Panc1 (cell line): ENCODE data around the gene DNAJC13. TPM values are rescaled to one million over a fixed set of nuclear protein-coding genes. Genes with fewer than 3 reads are reported as not detected.
A peak's percentile ranks its signal among the peaks of the same experiment; 100 is the strongest.

Experiments
- ATAC-seq: fragments of 200-7000 bp; cut with Tn5 transposase; 2 replicates; pipeline ENCODE4 v1.9.1; 2020; ENCODE audit warnings: mild to moderate bottlenecking, moderate library complexity
- BruUV-seq: library from RNA; stranded (reverse); fragments of 400-500 nt; replicated peaks from 2 replicates; lab custom pipeline; 2021; lab: Mats Ljungman, UMichigan
- CTCF ChIA-PET: fragments of 300-600 bp; sonication (Branson Sonifier 250); formaldehyde crosslinking; loops from one replicate; lab custom pipeline; 2022; ENCODE audit warnings: antibody characterized with exemption; lab: Charles Lee
- POLR2A ChIA-PET: fragments of 300-600 bp; sonication (Branson Sonifier 250); formaldehyde crosslinking; loops from one replicate; lab custom pipeline; 2022; ENCODE audit warnings: antibody characterized with exemption; lab: Charles Lee
- DNase-seq: peaks from one replicate; pipeline ENCODE4 v3.0.0-alpha.2; 2010; ENCODE audit warnings: low read depth, low spot score
- H3K27ac ChIP-seq: 2 replicates; pipeline ENCODE4 v1.5.1; 2011; ENCODE audit warnings: mild to moderate bottlenecking, low read length, inconsistent platforms
- H3K27me3 ChIP-seq: fragments of 200-500 bp; sonication (Bioruptor generic); 2 replicates; pipeline ENCODE4 v1.6.0; 2014; ENCODE audit warnings: low read length, inconsistent platforms; ENCODE audit not compliant: control insufficient read depth, insufficient read depth
- H3K36me3 ChIP-seq: fragments of 200-500 bp; sonication (Bioruptor generic); 2 replicates; pipeline ENCODE4 v1.5.1; 2014; ENCODE audit warnings: inconsistent platforms, mild to moderate bottlenecking, low read length, moderate library complexity; ENCODE audit not compliant: control insufficient read depth, insufficient read depth
- H3K4me1 ChIP-seq: 2 replicates; pipeline ENCODE4 v1.5.1; 2011; ENCODE audit warnings: inconsistent platforms, mild to moderate bottlenecking, low read length, moderate library complexity; ENCODE audit not compliant: control insufficient read depth, insufficient read depth
- H3K4me3 ChIP-seq, 2 experiments: 2 replicates each; pipeline ENCODE4 v1.5.1; 2011 to 2012; ENCODE audit warnings: low read depth in 2 of 2, low read length in 2 of 2, mild to moderate bottlenecking in 2 of 2, inconsistent platforms in 1 of 2, moderate library complexity in 1 of 2
- H3K9me3 ChIP-seq: fragments of 200-500 bp; sonication (Bioruptor generic); 2 replicates; pipeline ENCODE4 v1.5.1; 2014; ENCODE audit warnings: low read depth, mild to moderate bottlenecking, inconsistent platforms, low read length, moderate library complexity; ENCODE audit not compliant: control insufficient read depth, insufficient read depth
- POLR2AphosphoS5 ChIP-seq: IDR thresholded peaks from 2 replicates; pipeline ENCODE4 v1.6.1; 2012; ENCODE audit warnings: mild to moderate bottlenecking, low read depth, low read length, moderate library complexity
- SIN3A ChIP-seq: IDR thresholded peaks from 2 replicates; pipeline ENCODE4 v1.6.1; 2012; ENCODE audit warnings: low read depth, mild to moderate bottlenecking, low read length, moderate library complexity, borderline replicate concordance; ENCODE audit not compliant: insufficient read depth
- TCF7L2 ChIP-seq: IDR thresholded peaks from 2 replicates; pipeline ENCODE4 v1.6.1; 2011; ENCODE audit warnings: mild to moderate bottlenecking, low read depth, low read length, inconsistent platforms
- in situ Hi-C: cut with HindIII; loops from 2 replicates; pipeline ENCODE4 v1.10.0; 2016; ENCODE audit warnings: low sequenced_read_pairs, low pct_unique_long_range_greater_than_20kb
- intact Hi-C: fragments of 100-400 bp; cut with micrococcal nuclease; formaldehyde crosslinking; loops from one replicate; pipeline ENCODE4 v1.10.0; 2022; ENCODE audit not compliant: unreplicated experiment
- total RNA-seq: library from RNA; stranded (reverse); gene quantifications from one replicate; pipeline ENCODE4 v1.2.1, GENCODE V29; 2021; ENCODE audit not compliant: unreplicated experiment
- TF ChIP-seq, protein P1 (sequence below), 2 experiments: IDR thresholded peaks; 2 replicates each; pipeline ENCODE4 v1.6.1; 2011 to 2012; ENCODE audit warnings: low read depth in 2 of 2, control low read depth in 1 of 2, low read length in 1 of 2, mild to moderate bottlenecking in 1 of 2, moderate library complexity in 1 of 2; ENCODE audit not compliant: insufficient read depth in 1 of 2
- TF ChIP-seq, protein P2 (sequence below): fragments of 450-650 bp; IDR thresholded peaks from 2 replicates; pipeline ENCODE4 v1.5.1; 2017; ENCODE audit warnings: mild to moderate bottlenecking

DNAJC13 gene
- total RNA-seq, 1 experiment from 2014 or later = 54.2 TPM

DNA sequence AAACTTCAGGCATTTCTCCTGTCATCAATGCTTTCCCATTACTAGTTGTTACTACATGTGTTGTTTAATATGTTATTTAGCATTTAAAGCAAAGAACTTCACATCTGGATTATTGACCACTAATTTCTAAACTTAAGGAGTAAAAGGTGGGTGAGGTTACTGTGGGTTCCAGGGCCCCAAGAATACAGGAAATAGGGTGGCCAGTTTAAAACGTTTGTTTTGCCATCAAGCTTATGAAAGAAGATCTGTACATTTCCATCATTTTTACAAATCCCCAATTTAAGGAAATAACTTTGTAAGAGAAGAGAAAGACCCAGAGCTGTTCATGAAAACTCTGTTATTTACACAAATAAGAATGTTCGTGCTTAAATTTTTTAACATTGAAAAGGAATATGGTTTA lies 125.3 kb downstream of the DNAJC13 start:
- ATAC-seq (no peak), DNase-seq (no peak)
- Histone ChIP-seq H3K27ac (no peak overlapping the region), H3K4me1 (no peaks in the 10 kb centered on the region), H3K36me3 (peaks cover 19% of the 10 kb centered on the region), H3K27me3 (no peaks in the 10 kb centered on the region), H3K9me3 (no peaks in the 10 kb centered on the region), H3K4me3 (no peak overlapping the region)
- CTCF ChIA-PET = no interaction called here
- no peak for TF ChIP-seq POLR2AphosphoS5
- BruUV-seq = no TSS peak
- in situ Hi-C loops = no loop called here
- intact Hi-C loops = no loop called here
- POLR2A ChIA-PET = no interaction called here

DNA sequence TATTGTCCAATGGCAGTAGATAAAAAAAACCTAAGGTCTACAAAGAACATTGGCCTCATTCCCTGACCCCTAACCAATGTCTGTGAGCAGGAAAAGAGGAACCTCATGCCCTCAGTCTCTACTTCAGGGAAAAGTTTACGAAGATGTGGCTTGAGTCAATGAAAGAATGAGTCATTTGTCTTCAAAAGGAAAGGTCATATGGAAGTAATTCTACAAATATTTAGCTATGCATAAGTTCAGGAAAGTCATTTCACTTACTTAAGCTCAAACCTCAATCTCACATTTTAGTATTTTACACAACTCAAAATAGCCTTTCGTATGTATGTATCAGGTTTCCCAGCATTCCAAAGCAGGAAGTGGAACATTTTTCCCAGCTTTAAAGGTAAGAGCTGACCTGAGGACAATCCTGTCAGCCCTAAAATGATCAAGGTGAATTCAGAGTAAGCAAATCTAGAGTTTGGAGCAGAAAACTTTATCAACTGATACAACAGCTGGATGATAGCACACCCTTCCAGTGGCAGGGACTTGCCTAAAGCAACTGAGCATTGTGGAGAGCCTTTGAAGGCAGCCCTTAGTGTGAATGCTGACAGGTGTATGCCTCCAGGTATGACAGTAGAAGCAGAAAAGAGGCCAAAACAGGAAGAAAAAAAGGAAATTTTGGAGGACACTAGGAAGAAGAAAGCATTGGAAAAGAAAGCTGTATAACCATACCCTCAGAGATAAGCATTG lies 125.9 kb downstream of the DNAJC13 start:
- Histone ChIP-seq H3K4me1 (no peaks in the 10 kb centered on the region), H3K27ac (no peak overlapping the region), H3K36me3 (peaks cover 17% of the 10 kb centered on the region), H3K9me3 (no peaks in the 10 kb centered on the region), H3K27me3 (no peaks in the 10 kb centered on the region), H3K4me3 (no peak overlapping the region)
- in situ Hi-C loops (no loop called here), intact Hi-C loops (no loop called here)
- peak; percentile 54; the same call in 1 of the 2 replicates for ATAC-seq
- ChIA-PET POLR2A (no interaction called here), CTCF (no interaction called here)
- peak; percentile 59 for DNase-seq
- TF ChIP-seq POLR2AphosphoS5 (no peak), SIN3A (no peak), TCF7L2 (no peak)
- TF ChIP-seq, protein P1, sequence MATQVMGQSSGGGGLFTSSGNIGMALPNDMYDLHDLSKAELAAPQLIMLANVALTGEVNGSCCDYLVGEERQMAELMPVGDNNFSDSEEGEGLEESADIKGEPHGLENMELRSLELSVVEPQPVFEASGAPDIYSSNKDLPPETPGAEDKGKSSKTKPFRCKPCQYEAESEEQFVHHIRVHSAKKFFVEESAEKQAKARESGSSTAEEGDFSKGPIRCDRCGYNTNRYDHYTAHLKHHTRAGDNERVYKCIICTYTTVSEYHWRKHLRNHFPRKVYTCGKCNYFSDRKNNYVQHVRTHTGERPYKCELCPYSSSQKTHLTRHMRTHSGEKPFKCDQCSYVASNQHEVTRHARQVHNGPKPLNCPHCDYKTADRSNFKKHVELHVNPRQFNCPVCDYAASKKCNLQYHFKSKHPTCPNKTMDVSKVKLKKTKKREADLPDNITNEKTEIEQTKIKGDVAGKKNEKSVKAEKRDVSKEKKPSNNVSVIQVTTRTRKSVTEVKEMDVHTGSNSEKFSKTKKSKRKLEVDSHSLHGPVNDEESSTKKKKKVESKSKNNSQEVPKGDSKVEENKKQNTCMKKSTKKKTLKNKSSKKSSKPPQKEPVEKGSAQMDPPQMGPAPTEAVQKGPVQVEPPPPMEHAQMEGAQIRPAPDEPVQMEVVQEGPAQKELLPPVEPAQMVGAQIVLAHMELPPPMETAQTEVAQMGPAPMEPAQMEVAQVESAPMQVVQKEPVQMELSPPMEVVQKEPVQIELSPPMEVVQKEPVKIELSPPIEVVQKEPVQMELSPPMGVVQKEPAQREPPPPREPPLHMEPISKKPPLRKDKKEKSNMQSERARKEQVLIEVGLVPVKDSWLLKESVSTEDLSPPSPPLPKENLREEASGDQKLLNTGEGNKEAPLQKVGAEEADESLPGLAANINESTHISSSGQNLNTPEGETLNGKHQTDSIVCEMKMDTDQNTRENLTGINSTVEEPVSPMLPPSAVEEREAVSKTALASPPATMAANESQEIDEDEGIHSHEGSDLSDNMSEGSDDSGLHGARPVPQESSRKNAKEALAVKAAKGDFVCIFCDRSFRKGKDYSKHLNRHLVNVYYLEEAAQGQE (IDR thresholded peaks at IDR 0.05; ENCODE audit: insufficient read depth in 1 of 2, low read depth in 2 of 2, low read length in 1 of 2) = no peak
- TF ChIP-seq, protein P2, sequence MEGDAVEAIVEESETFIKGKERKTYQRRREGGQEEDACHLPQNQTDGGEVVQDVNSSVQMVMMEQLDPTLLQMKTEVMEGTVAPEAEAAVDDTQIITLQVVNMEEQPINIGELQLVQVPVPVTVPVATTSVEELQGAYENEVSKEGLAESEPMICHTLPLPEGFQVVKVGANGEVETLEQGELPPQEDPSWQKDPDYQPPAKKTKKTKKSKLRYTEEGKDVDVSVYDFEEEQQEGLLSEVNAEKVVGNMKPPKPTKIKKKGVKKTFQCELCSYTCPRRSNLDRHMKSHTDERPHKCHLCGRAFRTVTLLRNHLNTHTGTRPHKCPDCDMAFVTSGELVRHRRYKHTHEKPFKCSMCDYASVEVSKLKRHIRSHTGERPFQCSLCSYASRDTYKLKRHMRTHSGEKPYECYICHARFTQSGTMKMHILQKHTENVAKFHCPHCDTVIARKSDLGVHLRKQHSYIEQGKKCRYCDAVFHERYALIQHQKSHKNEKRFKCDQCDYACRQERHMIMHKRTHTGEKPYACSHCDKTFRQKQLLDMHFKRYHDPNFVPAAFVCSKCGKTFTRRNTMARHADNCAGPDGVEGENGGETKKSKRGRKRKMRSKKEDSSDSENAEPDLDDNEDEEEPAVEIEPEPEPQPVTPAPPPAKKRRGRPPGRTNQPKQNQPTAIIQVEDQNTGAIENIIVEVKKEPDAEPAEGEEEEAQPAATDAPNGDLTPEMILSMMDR = no peak
- BruUV-seq = no TSS peak

DNA sequence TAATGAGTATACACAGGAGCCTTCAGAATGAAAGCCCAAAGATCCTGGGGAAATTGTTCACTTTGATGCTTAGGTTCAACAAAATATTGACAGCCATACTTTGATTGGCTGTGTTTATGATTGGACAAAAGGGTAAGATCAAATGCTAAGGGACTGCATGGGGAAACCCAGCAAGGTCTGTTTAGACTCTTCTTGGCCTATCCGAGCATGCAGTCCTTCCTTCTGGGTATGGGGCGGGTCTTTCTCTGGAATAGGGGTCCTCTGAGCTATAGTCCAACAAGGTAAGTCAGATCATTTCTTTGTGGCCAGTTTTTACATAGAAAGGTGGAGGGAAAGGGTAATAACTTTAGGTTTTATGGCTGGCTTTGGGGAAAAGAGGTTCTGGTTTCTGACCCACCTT lies 126.8 kb downstream of the DNAJC13 start:
- Histone ChIP-seq H3K36me3 (peaks cover 8% of the 10 kb centered on the region), H3K27ac (no peak overlapping the region), H3K4me3 (no peak overlapping the region), H3K27me3 (no peaks in the 10 kb centered on the region), H3K9me3 (no peaks in the 10 kb centered on the region), H3K4me1 (no peaks in the 10 kb centered on the region)
- intact Hi-C loops (no loop called here), in situ Hi-C loops (no loop called here)
- no peak for ATAC-seq
- no TSS peak for BruUV-seq
- no peak for DNase-seq
- CTCF ChIA-PET = no interaction called here
- TF ChIP-seq TCF7L2 = no peak
- TF ChIP-seq, protein P2 = no peak
- TF ChIP-seq, protein P1 (IDR thresholded peaks at IDR 0.05; ENCODE audit: insufficient read depth in 1 of 2, low read depth in 2 of 2, low read length in 1 of 2) = no peak
- TF ChIP-seq SIN3A = no peak
- TF ChIP-seq POLR2AphosphoS5 = no peak
- POLR2A ChIA-PET = no interaction called here
